Neural progenitor cell (in vitro differentiated cells): ENCODE results near the gene SOX5.

Source experiments
- CTCF ChIP-seq: fragments of 200-600 bp; sonication (generic); IDR thresholded peaks from 2 replicates; pipeline ENCODE4 v1.5.1; 2017; ENCODE audit warnings: antibody characterized with exemption, mild to moderate bottlenecking
- EZH2 ChIP-seq: fragments of 200-600 bp; sonication (generic); IDR thresholded peaks from 2 replicates; pipeline ENCODE4 v1.6.1; 2017; ENCODE audit warnings: antibody characterized with exemption, mild to moderate bottlenecking, moderate library complexity

- TF ChIP-seq CTCF, result no peak
- TF ChIP-seq EZH2, result no peak
Measured at GRCh38 chr12:23827353-23827752, 122.1 kb downstream of the SOX5 start.
